ENCODE measurements around the gene SEMA7A. TPM values are rescaled to one million over a fixed set of nuclear protein-coding genes. Genes with fewer than 3 reads are reported as not detected.

The SEMA7A gene
- total and polyA plus RNA-seq, 2 experiments from 2014 or later = 2.4 to 9.5 TPM

GRCh38 chr15:74377831-74378766, 55.7 kb downstream of the SEMA7A start:
- TF ChIP-seq EZH2 (IDR thresholded peaks at IDR 0.05; ENCODE audit: borderline replicate concordance) (no peak), CTCF (IDR thresholded peaks at IDR 0.05; ENCODE audit: poor library complexity) (no peak), EZH2phosphoT487 (IDR thresholded peaks at IDR 0.05; ENCODE audit: low read depth, severe bottlenecking, unreplicated experiment) (no peak)

GRCh38 chr15:74376825-74377581, 56.8 kb downstream of the SEMA7A start:
- no peaks in the 10 kb centered on the region for H3K27me3 ChIP-seq
- no peaks in the 10 kb centered on the region for H3K4me1 ChIP-seq (ENCODE audit: insufficient read depth)
- H3K79me2 ChIP-seq = no peaks in the 10 kb centered on the region
- no peak for DNase-seq (ENCODE audit: low spot score)
- no peak for TF ChIP-seq EZH2 (IDR thresholded peaks at IDR 0.05; ENCODE audit: borderline replicate concordance)
- no peak for TF ChIP-seq CTCF (IDR thresholded peaks at IDR 0.05; ENCODE audit: poor library complexity)
- no peak overlapping the region for H3K4me3 ChIP-seq
- no peaks in the 10 kb centered on the region for H3K36me3 ChIP-seq (replicated peaks; ENCODE audit: insufficient read depth, low read depth)
- no peak overlapping the region for H3K27ac ChIP-seq
- H3K9me2 ChIP-seq (replicated peaks; ENCODE audit: insufficient read depth) = no peaks in the 10 kb centered on the region
- H4K20me1 ChIP-seq (ENCODE audit: insufficient read depth, poor library complexity, severe bottlenecking) = no peaks in the 10 kb centered on the region
- H3K4me2 ChIP-seq = no peak overlapping the region
- H3K9me3 ChIP-seq (ENCODE audit: low read depth) = no peaks in the 10 kb centered on the region
- H2AFZ ChIP-seq = no peak overlapping the region
- 92% methylated on average over 6 of the region's 6 CpGs for WGBS (ENCODE audit: low lambda C conversion rate, missing lambda C conversion rate)

More at GRCh38 chr15:74377831-74378766, 55.7 kb downstream of the SEMA7A start:
- Histone ChIP-seq H3K79me2 (no peaks in the 10 kb centered on the region), H3K27me3 (no peaks in the 10 kb centered on the region), H4K20me1 (ENCODE audit: insufficient read depth, poor library complexity, severe bottlenecking) (no peaks in the 10 kb centered on the region), H3K9me3 (ENCODE audit: low read depth) (no peaks in the 10 kb centered on the region), H3K27ac (peak overlapping the region; percentile 68), H2AFZ (no peak overlapping the region), H3K4me2 (no peak overlapping the region), H3K36me3 (replicated peaks; ENCODE audit: insufficient read depth, low read depth) (no peaks in the 10 kb centered on the region), H3K9me2 (replicated peaks; ENCODE audit: insufficient read depth) (no peaks in the 10 kb centered on the region), H3K4me1 (ENCODE audit: insufficient read depth) (no peaks in the 10 kb centered on the region), H3K4me3 (no peak overlapping the region)
- no peak for DNase-seq (ENCODE audit: low spot score)
- 86% methylated on average over 15 of the region's 15 CpGs for WGBS (ENCODE audit: low lambda C conversion rate, missing lambda C conversion rate)

GRCh38 chr15:74376226-74376625, 57.5 kb downstream of the SEMA7A start:
- H3K4me2 ChIP-seq = no peak overlapping the region
- no peaks in the 10 kb centered on the region for H3K36me3 ChIP-seq (replicated peaks; ENCODE audit: insufficient read depth, low read depth)
- no peaks in the 10 kb centered on the region for H4K20me1 ChIP-seq (ENCODE audit: insufficient read depth, poor library complexity, severe bottlenecking)
- no peak overlapping the region for H2AFZ ChIP-seq
- no peak overlapping the region for H3K27ac ChIP-seq
- no peaks in the 10 kb centered on the region for H3K9me2 ChIP-seq (replicated peaks; ENCODE audit: insufficient read depth)
- no peak for TF ChIP-seq EZH2phosphoT487 (IDR thresholded peaks at IDR 0.05; ENCODE audit: low read depth, severe bottlenecking, unreplicated experiment)
- no peak for TF ChIP-seq EZH2 (IDR thresholded peaks at IDR 0.05; ENCODE audit: borderline replicate concordance)
- no peak for TF ChIP-seq CTCF (IDR thresholded peaks at IDR 0.05; ENCODE audit: poor library complexity)
- H3K27me3 ChIP-seq = no peaks in the 10 kb centered on the region
- no peaks in the 10 kb centered on the region for H3K9me3 ChIP-seq (ENCODE audit: low read depth)
- H3K79me2 ChIP-seq = no peaks in the 10 kb centered on the region
- WGBS (ENCODE audit: low lambda C conversion rate, missing lambda C conversion rate) = 86% methylated on average over 1 of the region's 1 CpG
- H3K4me3 ChIP-seq = no peak overlapping the region
- H3K4me1 ChIP-seq (ENCODE audit: insufficient read depth) = no peaks in the 10 kb centered on the region
- no peak for DNase-seq (ENCODE audit: low spot score)

All from hepatocyte (in vitro differentiated cells).